Endodermal cell (in vitro differentiated cells): ENCODE results near the gene KRT83. TPM values are rescaled to one million over a fixed set of nuclear protein-coding genes. Genes with fewer than 3 reads are reported as not detected.

Experiments
- DNase-seq: peaks from one replicate; pipeline ENCODE4 v3.0.0-alpha.2; 2017
- H3K27ac ChIP-seq: 2 replicates; pipeline ENCODE4 v1.5.1; 2013; ENCODE audit warnings: mild to moderate bottlenecking, low read depth, low read length, moderate library complexity
- H3K27me3 ChIP-seq: 2 replicates; pipeline ENCODE4 v1.6.1; 2013; ENCODE audit warnings: mild to moderate bottlenecking, low read length, moderate library complexity; ENCODE audit not compliant: insufficient read depth, control insufficient read depth, poor library complexity, severe bottlenecking
- H3K36me3 ChIP-seq: 2 replicates; pipeline ENCODE4 v1.7.0; 2013; ENCODE audit warnings: mild to moderate bottlenecking, low read length, moderate library complexity; ENCODE audit not compliant: control insufficient read depth, insufficient read depth
- H3K4me1 ChIP-seq: one replicate; pipeline ENCODE4 v1.7.0; 2013; ENCODE audit warnings: low read length; ENCODE audit not compliant: control insufficient read depth, insufficient read depth
- H3K4me3 ChIP-seq: 2 replicates; pipeline ENCODE4 v1.5.1; 2013; ENCODE audit warnings: mild to moderate bottlenecking, low read length, moderate library complexity
- H3K9ac ChIP-seq: 2 replicates; pipeline ENCODE4 v1.6.1; 2013; ENCODE audit warnings: mild to moderate bottlenecking, low read length, moderate library complexity; ENCODE audit not compliant: poor library complexity, severe bottlenecking; ENCODE audit errors: extremely low read depth
- H3K9me3 ChIP-seq: 2 replicates; pipeline ENCODE4 v1.6.1; 2013; ENCODE audit warnings: mild to moderate bottlenecking, low read length, moderate library complexity; ENCODE audit not compliant: control insufficient read depth
- H3K27ac Mint-ChIP-seq: 2 replicates; pipeline ENCODE4 v1.8.0; 2020; ENCODE audit warnings: mixed read lengths
- H3K27me3 Mint-ChIP-seq: 2 replicates; pipeline ENCODE4 v1.8.0; 2021; ENCODE audit warnings: mild to moderate bottlenecking, mixed read lengths; ENCODE audit not compliant: insufficient read depth
- H3K36me3 Mint-ChIP-seq: 2 replicates; pipeline ENCODE4 v1.8.0; 2020; ENCODE audit warnings: low read depth, mixed read lengths
- H3K4me1 Mint-ChIP-seq: 2 replicates; pipeline ENCODE4 v1.8.0; 2020; ENCODE audit warnings: mixed read lengths
- H3K4me3 Mint-ChIP-seq: 2 replicates; pipeline ENCODE4 v1.8.0; 2020; ENCODE audit warnings: mild to moderate bottlenecking, moderate library complexity, mixed read lengths
- H3K9me3 Mint-ChIP-seq: 2 replicates; pipeline ENCODE4 v1.8.0; 2020; ENCODE audit warnings: mild to moderate bottlenecking, mixed read lengths
- WGBS, 2 experiments: methylation state at CpG; one replicate each; pipeline versions ENCODE4 v1.1.5 to v1.1.7; 2013; ENCODE audit warnings: missing lambda C conversion rate in 2 of 2, mixed read lengths in 1 of 2; ENCODE audit not compliant: insufficient coverage in 1 of 2, insufficient read length in 1 of 2; 5-methylcytosine and 5-hydroxymethylcytosine counted together
- total RNA-seq, 2 donors: library from RNA; stranded (reverse); fragmentation: NEBNext Ultra II Directional in 1 of 2; extraction: Animal tissue kit (Norgen Biotek cat#: 25700) in 1 of 2; gene quantifications; 2 replicates in 1 of 2; 3 replicates in 1 of 2; pipeline ENCODE4 v1.2.1, GENCODE V29; 2021
- TF ChIP-seq, protein P1 (sequence below): fragments of 200-600 bp; sonication (generic); conservative IDR thresholded peaks from 2 replicates; pipeline ENCODE4 v1.5.0; 2021; ENCODE audit warnings: antibody characterized with exemption, mild to moderate bottlenecking

Gene KRT83
- total RNA-seq, 2 donors from 2014 or later, result not detected

GRCh38 chr12:52349196-52349595, 28.0 kb upstream of the KRT83 start:
- Histone ChIP-seq H3K9ac (no peak overlapping the region), H3K27me3 (peaks cover 7% of the 10 kb centered on the region), H3K36me3 (no peaks in the 10 kb centered on the region), H3K9me3 (no peaks in the 10 kb centered on the region), H3K27ac (no peak overlapping the region), H3K4me3 (no peak overlapping the region), H3K4me1 (no peaks in the 10 kb centered on the region)
- Mint-ChIP-seq H3K36me3 (no peaks in the 10 kb centered on the region), H3K4me1 (peaks cover 4% of the 10 kb centered on the region), H3K27ac (no peak overlapping the region), H3K9me3 (no peaks in the 10 kb centered on the region), H3K27me3 (no peaks in the 10 kb centered on the region), H3K4me3 (no peak overlapping the region)
- DNase-seq, result no peak
- TF ChIP-seq, protein P1, sequence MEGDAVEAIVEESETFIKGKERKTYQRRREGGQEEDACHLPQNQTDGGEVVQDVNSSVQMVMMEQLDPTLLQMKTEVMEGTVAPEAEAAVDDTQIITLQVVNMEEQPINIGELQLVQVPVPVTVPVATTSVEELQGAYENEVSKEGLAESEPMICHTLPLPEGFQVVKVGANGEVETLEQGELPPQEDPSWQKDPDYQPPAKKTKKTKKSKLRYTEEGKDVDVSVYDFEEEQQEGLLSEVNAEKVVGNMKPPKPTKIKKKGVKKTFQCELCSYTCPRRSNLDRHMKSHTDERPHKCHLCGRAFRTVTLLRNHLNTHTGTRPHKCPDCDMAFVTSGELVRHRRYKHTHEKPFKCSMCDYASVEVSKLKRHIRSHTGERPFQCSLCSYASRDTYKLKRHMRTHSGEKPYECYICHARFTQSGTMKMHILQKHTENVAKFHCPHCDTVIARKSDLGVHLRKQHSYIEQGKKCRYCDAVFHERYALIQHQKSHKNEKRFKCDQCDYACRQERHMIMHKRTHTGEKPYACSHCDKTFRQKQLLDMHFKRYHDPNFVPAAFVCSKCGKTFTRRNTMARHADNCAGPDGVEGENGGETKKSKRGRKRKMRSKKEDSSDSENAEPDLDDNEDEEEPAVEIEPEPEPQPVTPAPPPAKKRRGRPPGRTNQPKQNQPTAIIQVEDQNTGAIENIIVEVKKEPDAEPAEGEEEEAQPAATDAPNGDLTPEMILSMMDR, result no peak
- WGBS, 2 experiments, result 88 to 93% methylated on average over 5 to 6 of the region's 6 CpGs

DNA sequence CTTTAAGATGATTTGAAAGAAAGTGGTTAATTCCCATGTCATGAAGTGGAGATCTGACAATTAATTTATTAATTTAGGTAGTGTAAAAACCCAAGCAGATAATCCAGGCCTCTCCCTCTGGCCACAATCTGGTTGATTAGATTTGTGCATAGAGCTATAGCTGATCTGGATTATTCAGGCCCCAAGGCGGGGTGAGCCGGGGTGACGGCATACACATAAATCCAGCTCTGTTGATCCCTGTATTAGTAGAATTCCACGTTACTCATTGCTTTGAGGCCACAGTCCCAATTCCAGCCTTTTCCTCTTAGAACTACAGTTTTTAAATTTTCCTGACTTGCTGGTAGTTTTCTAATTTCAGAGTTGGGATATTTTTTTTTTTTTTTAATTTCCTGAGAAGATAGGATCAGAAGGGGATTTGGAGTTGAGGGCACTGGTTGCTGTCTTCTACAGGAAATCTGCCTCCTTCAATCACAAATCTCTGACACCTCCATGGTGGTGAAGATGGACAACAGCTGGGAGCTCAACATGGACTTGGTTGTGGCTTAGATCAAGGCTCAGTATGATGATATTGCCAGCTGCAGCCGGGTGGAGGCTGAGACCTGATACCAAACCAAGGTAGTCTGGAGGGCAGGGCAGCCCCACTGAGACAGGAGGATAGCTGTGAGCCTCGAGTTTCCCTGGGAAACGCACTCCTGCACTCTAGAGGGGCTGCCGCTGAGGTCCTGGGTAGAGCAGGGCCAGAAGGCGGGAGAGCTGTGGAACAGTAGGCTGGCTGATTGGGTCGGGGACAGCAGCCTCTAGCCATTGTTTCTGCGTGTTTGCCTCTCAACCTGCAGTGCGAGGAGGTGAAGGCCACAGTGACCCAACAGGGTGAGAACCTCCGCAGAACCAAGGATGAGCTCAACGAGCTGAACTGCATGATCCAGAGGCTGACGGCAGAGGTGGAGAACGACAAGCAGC, 26.6 kb upstream of the KRT83 start:
- peaks cover 4% of the 10 kb centered on the region for H3K4me1 Mint-ChIP-seq
- 72 to 80% methylated on average over 6 to 16 of the region's 16 CpGs for WGBS, 2 experiments
- H3K27me3 Mint-ChIP-seq, result peaks cover 1% of the 10 kb centered on the region
- no peaks in the 10 kb centered on the region for H3K4me1 ChIP-seq
- no peak overlapping the region for H3K4me3 Mint-ChIP-seq
- H3K36me3 ChIP-seq, result no peaks in the 10 kb centered on the region
- no peaks in the 10 kb centered on the region for H3K36me3 Mint-ChIP-seq
- H3K27ac Mint-ChIP-seq, result no peak overlapping the region
- no peak overlapping the region for H3K4me3 ChIP-seq
- H3K9ac ChIP-seq, result no peak overlapping the region
- H3K9me3 Mint-ChIP-seq, result peaks cover 7% of the 10 kb centered on the region
- no peak for DNase-seq
- TF ChIP-seq, protein P1, result no peak
- peaks cover 3% of the 10 kb centered on the region for H3K27me3 ChIP-seq
- H3K9me3 ChIP-seq, result peaks cover 7% of the 10 kb centered on the region
- H3K27ac ChIP-seq, result no peak overlapping the region

GRCh38 chr12:52347016-52347415, 25.8 kb upstream of the KRT83 start:
- Histone ChIP-seq H3K4me3 (no peak overlapping the region), H3K9ac (no peak overlapping the region), H3K9me3 (peaks cover 7% of the 10 kb centered on the region), H3K36me3 (no peaks in the 10 kb centered on the region), H3K27me3 (no peaks in the 10 kb centered on the region), H3K27ac (no peak overlapping the region), H3K4me1 (no peaks in the 10 kb centered on the region)
- TF ChIP-seq, protein P1, result no peak
- H3K4me1 Mint-ChIP-seq, result peaks cover 4% of the 10 kb centered on the region
- H3K4me3 Mint-ChIP-seq, result no peak overlapping the region
- peaks cover 7% of the 10 kb centered on the region for H3K9me3 Mint-ChIP-seq
- DNase-seq, result no peak
- no peaks in the 10 kb centered on the region for H3K36me3 Mint-ChIP-seq
- H3K27me3 Mint-ChIP-seq, result peaks cover 1% of the 10 kb centered on the region
- no peak overlapping the region for H3K27ac Mint-ChIP-seq
- 79 to 83% methylated on average over 1 to 9 of the region's 9 CpGs for WGBS, 2 experiments
